UCSD-AML1 (cell line): ENCODE results near the gene RHEB.

ENCODE experiments used
- DNase-seq: peaks from one replicate; lab custom pipeline; 2025; ENCODE audit not compliant: unreplicated experiment; lab: John Stamatoyannopoulos, UW

RHEB gene

DNA sequence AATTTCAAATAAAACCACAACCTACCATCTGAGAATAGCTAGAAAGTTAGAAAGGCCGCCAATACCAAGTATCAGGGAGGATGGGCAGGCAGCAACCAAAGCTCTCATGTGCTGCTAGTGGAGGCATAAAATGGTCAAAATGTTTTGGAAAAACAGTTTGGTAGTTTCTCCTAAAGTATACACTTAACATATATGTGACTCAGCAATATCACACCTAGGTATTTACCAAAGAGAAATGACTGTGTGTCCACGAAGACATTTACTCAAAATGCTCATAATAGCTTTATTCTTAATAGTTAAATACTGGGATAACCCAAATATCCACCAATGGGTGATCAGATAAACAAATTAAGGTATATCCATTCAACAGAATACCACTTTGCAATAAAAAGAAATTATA is 14.3 kb downstream of the RHEB start:
- no peak for DNase-seq

DNA sequence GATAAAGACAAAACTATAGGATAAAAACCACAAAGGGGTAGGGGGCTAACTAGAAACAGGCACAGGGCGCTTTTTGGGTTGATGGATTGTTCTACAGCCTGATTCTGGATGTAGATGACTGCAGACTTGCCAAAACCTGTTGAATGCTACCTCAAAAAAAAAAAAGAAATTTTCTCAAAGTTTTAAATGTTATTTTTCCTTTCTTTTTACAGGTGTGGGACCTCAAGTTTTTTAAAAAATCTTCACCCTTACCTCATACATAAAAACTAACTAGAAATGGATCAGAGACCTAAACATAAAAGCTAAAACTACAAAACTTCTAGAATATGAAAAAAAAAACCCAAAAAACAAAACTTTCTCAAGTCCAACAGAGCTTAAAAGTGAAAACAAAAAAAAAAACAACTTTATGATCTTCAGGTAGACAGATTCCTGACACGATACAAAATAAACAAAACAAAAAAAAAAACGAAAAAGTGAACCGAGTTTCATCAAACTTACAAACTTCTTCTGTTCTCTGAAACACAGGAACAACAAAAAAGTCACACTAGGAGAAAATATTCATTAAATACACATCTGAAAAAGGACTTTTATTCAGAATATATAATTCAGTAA is 14.9 kb downstream of the RHEB start:
- DNase-seq = no peak

- no peak for DNase-seq
These were observed 15.6 kb downstream of the RHEB start for GRCh38 chr7:151503902-151504714.

GRCh38 chr7:151501676-151502075 is 18.0 kb downstream of the RHEB start:
- DNase-seq = no peak

GRCh38 chr7:151498495-151498894 is 21.2 kb downstream of the RHEB start:
- DNase-seq = no peak

- DNase-seq = no peak
These were observed 22.3 kb downstream of the RHEB start for GRCh38 chr7:151497306-151497871.

- no peak for DNase-seq
These were observed 24.3 kb downstream of the RHEB start for GRCh38 chr7:151495360-151495759.

DNA sequence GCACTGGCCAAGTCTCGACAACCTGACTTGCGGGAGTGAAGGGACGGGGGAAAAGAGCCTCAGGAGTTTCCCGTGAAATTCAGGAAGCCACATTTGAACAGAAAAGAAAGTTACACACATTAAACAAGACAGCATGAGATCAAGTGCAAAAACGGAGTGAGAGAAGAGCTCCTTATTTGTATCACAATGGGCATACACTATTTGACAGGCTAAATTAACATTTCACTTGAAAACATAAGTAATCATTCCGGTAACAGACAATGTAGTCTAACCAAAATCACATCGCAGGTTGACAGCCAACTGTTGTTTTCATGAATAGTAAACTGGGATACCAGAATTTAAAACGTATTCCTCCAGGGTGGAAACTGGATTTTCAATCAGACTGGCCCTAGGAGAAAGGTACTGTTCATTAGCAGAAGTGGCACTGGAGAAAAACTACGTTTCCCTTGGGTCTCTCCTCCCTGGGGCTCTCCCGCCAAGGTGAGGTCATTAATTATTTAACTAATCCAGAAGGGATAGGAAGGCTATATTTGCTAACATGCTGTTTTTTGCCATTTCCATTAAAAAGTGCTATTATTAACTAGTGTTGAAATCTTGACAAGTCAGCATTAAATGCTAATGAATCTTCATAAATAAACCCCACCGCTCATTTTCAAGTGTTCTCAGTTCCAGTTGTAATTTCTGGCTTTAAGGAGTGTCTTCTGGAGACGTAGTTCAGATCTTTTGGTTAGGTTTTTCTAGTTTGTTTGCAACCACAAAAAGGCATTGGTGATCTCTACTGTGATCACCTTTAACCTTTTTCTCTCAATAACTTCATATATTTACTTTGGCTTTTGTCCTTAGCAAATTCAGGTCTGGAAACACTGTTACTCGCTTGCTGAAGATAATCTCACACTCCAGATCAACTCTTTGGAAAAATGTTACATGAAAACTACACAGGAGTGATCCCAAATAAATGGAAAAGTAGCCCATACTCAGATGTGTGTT is 25.1 kb downstream of the RHEB start:
- DNase-seq = no peak

DNA sequence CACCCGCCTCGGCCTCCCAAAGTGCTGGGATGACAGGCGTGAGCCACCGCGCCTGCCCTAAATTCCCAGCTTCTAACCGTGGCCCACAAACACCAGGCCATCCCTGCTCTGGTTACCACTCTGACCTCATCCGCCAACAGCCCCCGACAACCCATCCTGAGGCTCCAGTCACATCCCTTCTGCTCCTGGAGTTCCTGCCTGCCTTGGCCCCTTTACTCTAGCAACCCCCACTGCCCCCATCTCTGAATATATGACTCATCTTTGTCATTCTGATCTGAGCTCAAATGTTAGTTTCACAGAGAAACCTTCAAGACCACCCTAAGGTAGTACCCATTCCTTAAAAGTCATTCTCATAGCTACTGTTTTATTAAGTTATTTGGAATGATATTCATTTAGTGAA is 26.6 kb downstream of the RHEB start:
- no peak for DNase-seq

GRCh38 chr7:151491859-151492258 is 27.8 kb downstream of the RHEB start:
- no peak for DNase-seq

- no peak for DNase-seq
These were observed 29.1 kb downstream of the RHEB start for GRCh38 chr7:151490456-151491105.

DNA sequence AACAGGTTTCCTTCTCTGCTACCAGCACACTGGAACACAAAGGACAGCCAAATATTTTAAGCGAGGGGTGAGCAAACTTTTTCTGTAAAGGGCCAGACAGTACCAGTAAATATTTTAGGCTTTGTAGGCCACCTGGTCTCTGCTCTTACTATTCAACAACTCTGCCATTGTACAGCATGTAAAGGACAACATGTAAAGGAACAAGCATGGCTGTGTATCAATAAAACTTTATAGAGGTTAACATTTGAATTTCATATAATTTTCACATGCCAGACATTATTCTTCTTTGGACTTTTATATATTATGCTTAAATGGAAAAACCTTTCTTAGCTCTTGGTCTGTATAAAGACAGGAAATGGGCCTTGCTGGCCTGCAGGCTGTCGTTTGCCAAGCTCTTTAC is 30.2 kb downstream of the RHEB start:
- no peak for DNase-seq

DNA sequence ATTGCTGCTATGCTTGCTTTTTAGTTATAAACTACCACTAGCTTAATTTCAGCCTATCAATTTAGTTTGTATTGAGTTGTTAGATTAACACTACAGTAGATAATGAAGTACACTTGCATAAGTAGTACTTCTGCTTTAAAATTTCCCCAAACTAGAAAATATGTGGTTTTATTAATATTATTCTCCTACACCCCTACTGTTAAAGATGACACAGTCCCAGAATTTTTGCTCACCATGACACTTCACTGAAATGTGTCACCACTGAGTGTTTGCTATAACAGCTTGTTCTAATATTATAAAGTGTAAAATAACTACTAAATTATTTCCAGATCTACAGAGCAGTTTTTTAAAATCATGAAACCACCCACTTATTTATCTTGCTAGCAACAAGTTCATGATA is 31.6 kb downstream of the RHEB start:
- no peak for DNase-seq

GRCh38 chr7:151487228-151487627 is 32.5 kb downstream of the RHEB start:
- no peak for DNase-seq

DNA sequence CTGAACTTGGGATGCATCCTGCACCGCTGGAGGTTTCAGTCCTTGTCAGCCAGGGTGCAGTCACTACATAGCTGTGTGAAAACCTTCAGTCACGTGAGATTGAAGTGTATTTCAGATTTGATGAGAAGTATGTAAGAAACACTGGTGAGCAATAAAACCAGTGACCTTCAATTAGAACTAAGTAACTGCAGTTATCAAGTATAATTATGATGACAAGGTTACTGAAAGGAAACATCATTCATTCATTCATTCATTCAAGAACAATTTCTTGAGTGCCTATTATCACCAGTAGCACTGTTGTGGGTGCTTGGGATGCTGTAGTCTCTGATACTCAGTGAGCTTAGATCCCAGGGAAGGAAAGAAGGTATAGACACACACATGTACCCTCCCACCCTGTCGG is 33.6 kb downstream of the RHEB start:
- no peak for DNase-seq

DNA sequence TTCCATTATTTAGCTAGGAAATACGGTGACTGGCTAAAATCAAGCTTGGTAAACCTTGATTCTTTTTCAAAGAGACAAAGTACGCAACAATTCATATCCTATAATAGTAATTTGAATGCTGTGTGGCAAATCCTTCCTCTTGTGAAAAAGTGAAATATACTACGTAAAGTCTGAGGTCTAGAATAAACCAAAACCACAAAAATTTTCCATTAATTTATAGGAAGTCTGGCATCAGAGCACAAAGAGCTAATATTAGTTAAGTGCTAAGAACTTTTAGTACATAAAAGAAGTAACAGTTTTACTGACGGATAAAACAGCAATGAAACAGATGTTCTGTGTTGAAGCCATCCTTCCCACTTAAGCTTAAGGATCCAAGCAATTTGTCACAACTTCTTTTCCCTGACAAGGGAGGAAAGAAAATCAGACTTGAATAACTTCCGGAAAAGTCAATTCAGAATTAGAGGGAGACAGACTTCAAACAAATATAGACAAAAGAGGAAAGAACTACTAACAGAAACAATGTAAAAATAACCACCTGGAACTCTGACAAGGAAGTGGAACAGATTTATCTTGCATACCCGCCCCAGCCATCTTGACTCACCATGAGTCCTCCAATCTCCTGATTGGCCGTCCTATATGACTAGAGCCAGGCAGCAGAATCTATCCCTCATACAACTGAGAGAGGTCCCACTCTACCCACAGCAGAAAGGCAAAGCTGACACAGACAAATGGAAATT is 34.6 kb downstream of the RHEB start:
- DNase-seq = no peak

GRCh38 chr7:151483711-151483983 is 36.0 kb downstream of the RHEB start:
- no peak for DNase-seq

- no peak for DNase-seq
These were observed 36.6 kb downstream of the RHEB start for GRCh38 chr7:151482883-151483710.
